Stimulated activated CD8-positive, alpha-beta memory T cell treated with anti-CD3 and anti-CD28 coated beads, Interleukin-7, amount 100 ng/mL, for 1 hour (primary cell): ENCODE results near the gene APOM.

ENCODE experiments used
- DNase-seq, 2 donors: peaks; one replicate each; pipeline ENCODE4 v3.0.0-alpha.2; 2020; ENCODE audit warnings: low read depth in 2 of 2

APOM gene

GRCh38 chr6:31631209-31631608, 24.5 kb upstream of the APOM start:
- DNase-seq: no peak

GRCh38 chr6:31631681-31632278, 23.9 kb upstream of the APOM start:
- no peak for DNase-seq

DNA sequence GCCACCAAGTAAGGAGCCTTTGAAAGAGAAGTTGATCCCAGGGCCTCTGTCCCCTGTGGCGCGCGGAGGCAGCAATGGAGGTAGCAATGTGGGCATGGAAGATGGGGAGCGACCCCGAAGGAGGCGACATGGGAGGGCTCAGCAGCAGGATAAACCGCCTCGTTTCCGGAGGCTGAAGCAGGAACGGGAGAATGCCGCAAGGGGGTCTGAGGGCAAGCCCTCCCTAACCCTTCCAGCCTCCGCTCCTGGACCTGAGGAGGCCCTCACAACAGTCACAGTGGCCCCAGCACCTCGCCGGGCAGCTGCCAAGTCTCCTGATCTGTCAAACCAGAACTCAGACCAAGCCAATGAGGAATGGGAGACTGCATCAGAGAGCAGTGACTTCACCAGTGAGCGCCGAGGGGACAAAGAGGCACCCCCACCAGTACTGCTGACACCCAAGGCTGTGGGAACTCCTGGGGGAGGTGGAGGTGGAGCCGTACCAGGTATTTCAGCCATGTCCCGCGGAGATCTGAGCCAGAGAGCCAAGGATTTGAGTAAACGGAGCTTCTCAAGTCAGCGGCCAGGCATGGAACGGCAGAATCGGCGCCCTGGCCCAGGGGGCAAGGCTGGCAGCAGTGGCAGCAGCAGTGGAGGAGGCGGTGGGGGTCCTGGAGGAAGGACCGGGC, 23.3 kb upstream of the APOM start:
- DNase-seq: no peak

DNA sequence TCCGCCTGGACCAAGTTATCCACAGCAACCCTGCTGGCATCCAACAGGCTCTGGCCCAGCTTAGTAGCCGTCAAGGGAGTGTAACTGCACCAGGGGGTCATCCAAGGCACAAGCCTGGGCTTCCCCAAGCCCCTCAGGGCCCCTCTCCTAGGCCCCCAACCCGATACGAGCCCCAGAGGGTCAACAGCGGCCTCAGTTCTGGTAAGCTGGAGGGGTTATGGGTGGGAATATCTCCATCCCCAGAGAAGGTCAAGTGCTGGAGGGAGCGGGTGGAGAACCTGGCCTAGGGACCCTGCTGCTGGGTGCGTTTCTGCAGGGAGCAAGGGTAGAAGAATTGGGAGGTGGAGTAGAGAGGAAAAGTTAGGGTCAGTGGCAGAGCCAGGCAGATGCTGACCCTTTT, 22.2 kb upstream of the APOM start:
- no peak for DNase-seq

DNA sequence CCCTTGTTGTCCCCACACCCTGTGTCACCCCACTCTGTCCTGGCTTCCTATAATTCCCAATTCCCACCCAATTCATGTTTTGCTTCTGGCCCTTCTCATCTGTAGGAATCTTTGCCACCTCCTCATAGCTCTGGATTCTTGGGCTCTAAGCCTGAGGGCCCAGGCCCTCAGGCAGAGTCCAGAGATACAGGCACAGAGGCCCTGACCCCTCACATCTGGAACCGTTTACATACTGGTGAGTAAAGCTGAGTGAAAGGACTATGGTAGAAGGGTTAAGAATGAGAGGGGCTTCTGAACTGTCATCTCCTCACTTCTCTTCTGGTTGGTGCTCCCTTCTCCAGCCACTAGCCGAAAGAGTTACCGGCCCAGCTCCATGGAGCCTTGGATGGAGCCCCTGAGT, 21.6 kb upstream of the APOM start:
- DNase-seq: no peak

DNA sequence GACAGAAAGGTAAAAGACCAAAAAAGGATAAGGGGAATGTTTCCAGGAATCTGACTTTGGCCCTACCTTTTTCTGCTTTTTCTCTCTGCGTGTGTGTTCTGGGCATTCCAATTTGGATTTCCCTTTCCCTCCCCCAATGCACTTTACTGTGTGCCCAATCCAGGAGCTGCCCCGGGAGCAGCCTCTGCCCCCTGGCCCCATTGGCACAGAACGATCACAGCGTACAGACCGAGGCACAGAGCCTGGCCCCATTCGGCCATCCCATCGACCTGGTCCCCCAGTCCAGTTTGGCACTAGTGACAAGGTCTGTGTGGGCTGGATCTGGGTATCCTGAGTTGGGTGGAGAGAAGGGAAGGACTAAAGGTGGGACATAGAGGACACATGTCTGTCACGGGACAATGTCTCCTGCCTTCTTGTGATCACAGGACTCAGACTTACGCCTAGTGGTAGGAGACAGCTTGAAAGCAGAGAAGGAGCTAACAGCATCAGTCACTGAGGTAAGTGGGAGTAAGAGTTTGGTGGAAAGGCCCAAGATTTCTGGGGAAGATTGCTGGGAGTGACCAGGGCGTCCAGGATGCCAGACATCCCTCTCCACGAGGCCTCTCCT, 20.6 kb upstream of the APOM start:
- no peak for DNase-seq

GRCh38 chr6:31636698-31637596, 18.7 kb upstream of the APOM start:
- no peak for DNase-seq

DNA sequence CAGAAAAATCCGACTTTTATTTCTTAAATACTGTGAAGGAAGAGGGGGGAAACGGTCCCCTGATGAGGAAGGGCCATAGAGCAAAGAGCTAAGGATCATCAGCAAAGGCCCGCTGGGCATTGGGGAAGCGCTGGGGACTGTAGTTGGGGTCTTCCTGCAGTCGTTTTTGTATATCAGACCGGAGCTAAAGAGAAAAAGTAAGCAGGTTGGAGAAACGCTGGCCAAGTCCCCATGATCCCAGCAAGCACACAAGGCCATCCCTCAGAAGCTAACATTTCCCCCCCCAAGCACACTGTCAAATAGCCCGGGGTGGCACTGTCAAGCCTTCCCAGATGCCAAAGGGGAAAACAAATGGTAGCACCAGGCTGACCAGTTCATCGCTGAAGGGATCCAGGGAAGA, 16.7 kb upstream of the APOM start:
- DNase-seq: no peak

DNA sequence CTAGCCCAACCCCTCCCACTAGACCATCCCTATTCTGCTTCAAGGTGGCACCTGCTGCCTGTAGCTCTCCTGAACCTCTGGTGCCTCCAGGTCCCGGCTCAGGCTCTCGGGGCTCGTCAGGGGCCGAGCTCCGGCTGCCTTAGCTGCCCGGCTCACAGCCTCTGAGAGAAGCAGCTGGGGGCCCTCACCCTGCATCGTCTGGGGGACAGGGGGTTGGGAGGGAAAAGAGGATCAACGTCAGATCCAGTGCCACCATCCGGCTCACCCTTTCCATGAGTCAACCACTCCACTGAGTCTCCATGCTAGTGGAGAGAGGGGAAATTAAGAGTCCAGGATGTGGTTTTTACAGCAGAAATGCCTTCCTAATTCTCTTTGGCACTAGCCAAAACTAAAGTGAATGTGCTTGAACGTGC, 16.2 kb upstream of the APOM start:
- no peak for DNase-seq

- DNase-seq: no peak
These were observed 15.1 kb upstream of the APOM start for GRCh38 chr6:31640612-31641011.

DNA sequence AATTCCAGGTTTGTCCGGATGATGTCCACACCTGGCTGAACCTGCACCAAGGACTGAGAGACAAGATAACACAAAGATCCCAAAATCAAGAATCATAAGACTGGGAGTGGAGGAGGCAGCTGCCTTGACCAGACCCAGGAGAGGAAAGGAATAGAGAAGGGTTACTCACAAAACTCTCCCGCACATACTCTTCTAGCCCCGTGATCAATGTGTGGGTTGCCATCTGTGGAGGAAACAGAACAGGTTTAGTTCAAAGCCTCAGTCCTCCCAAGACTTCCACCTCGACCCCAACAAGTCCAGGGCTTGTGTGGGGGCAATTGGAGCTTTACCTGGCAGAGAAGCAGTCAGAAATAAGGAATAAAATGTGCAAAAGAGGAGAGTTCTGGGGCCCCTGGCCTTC, 14.3 kb upstream of the APOM start:
- DNase-seq: no peak

DNA sequence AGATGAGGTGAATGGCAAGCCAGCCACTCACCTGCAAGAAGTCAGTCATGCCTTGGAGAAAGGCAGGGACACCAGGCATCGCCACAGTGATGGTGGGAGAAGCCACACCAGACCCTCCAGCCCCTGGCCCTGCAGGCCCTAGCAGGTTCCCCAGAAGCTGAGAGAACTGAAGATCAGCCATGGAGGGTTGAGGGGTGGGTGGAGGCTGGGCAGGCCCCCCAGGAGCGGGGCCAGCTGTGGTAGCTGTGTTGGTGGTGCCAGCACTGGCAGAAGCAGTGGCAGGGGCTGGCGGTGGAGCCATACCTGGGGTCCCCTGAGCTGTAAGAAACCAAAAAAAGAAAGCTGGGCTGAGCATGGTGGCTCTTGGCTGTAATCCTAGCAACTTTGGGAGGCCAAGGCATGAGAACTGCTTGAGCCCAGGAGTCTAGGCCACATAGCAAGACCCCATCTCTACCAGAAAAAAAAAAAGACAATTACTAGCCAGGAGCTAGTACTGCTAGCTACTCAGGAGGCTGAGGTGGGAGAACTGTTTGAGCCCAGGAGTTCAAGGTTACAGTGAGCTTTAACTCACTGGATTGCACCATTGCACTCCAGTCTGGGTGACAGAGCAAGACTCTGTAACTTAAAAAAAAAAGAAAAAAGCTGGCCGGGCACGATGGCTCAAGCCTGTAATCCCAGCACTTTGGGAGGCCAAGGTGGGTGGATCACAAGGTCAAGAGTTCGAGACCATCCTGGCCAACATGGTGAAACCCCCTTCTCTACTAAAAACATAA, 12.7 kb upstream of the APOM start:
- no peak for DNase-seq

DNA sequence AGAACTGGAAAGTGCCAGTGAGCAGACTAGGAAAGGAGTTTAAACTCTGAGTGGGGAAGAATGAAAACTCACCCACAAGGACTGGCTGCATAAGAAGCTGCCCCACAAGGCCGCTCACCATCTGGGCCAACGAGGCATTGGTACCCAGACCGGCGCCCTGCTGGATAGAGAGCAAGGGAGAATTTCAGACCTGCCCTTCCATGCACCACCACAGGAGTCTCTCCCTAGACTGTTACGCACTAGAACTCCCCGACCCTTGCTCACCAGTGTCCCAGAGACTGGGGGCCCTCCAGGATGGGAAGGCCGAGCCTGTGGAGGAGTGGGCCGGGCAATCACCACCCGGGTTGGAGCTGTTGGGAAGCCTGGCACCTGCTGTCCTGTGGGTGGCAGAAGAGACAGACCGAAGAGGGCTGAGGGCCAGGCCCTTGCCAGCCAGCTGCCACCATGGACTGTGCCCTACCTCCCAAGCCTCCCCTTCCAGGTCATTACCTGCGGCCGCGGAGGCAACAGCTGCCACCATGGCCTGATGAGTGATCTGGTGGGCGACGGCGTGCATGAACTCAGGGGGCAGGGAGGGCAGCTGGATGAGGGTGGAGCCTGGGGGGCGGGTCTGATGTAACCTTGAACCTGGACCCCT, 11.8 kb upstream of the APOM start:
- DNase-seq: no peak

GRCh38 chr6:31645325-31645724, 10.4 kb upstream of the APOM start:
- DNase-seq: no peak

DNA sequence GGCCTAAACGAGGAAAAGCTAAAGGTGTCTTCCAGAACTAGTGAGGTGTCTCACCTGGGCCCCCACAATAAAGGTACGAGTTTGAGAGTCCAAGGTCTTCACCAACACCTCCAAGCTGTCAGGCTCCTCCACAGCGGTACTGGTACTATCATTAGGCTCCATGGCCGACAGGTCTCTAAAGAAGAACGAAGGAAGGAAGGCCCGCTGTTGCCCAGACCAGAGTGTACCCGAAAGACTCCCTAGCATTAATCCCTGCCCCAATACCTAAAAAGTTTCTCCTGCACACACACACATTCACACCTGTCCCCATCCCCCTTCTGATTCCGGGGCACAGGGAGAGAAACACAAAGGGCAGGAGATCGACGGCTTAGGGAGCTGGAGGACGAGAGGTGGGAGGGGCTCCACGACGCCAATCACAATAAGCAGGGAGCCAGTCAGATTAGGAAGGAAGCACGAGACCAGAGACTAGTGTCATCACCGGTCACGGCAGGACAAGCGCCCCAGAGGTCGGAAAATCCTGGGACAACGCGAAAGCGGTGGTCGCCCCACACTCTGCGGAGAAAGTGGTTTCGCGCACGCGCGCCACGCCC, 4.0 kb upstream of the APOM start:
- DNase-seq: no peak

- no peak for DNase-seq
These were observed 2.6 kb upstream of the APOM start for GRCh38 chr6:31652925-31653724.

DNA sequence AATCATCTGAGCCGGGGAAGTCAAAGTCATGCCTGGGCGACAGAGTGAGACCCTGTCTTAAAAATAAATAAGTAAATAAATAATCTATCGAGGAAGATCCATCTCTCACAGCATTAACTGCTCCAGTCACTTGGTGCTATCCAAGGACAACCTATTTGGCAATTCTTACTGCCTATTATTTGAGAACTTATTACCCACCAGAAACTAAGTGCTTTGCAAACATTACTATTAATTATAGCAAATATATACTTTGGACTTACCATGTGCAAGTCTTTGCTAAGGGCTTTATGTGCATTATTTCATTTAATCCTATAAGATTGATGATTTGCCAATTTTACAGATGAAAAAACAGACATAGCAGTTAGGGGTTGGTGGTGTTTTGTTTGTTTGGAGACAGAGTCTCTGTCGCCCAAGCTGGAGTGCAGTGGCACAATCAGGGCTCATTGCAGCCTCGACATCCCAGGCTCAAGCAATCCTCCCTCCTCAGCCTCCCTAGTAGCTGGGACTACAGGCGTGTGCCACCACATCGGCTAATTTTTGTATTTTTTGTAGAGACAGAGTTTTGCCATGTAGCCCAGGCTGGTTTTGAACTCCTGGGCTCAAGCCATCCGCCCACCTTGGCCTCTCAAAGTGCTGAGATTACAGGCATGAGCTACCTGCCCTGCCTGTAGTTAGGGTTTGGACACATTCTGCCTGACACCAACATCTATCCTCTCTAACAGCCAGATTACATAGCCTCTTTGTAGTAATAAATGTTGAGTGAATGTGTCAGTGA, 933 bp upstream of the APOM start:
- no peak for DNase-seq

DNA sequence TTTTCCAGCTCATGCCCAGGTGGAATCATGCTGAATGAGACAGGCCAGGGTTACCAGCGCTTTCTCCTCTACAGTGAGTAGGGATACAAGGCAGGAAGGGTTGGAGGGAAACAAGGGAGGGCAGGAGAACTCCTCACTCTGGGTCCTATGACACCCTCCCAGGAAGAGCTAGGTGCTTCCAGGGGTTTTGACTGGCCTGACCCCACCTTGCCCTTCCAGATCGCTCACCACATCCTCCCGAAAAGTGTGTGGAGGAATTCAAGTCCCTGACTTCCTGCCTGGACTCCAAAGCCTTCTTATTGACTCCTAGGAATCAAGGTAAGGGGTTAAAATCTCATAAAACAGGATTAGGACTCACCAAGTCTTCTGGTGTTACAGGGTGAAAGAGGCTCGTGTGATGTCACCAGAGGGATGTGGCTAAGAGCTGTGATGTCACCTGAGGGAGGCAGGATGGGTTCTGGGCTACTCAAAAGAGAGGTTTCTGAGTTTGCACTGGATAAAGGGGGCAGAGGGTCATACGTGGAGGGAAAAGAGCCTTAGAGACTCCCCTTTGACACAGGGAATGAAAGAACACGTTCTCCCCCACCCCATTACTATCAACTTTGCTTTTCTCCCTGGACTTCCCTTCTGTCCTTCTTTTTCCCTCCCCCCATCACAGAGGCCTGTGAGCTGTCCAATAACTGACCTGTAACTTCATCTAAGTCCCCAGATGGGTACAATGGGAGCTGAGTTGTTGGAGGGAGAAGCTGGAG, 1.9 kb downstream of the APOM start:
- DNase-seq: no peak
